GM20000 (cell line): ENCODE data around the gene SEZ6.

ENCODE experiments used
- DNase-seq: peaks from one replicate; pipeline ENCODE4 v3.0.0; 2012; ENCODE audit warnings: low spot score
- TF ChIP-seq, protein P1 (sequence below): IDR thresholded peaks from 2 replicates; pipeline ENCODE4 v1.5.1; 2012; ENCODE audit warnings: mild to moderate bottlenecking, control low read depth; ENCODE audit errors: extremely low read depth, missing control alignments

The SEZ6 gene

DNA sequence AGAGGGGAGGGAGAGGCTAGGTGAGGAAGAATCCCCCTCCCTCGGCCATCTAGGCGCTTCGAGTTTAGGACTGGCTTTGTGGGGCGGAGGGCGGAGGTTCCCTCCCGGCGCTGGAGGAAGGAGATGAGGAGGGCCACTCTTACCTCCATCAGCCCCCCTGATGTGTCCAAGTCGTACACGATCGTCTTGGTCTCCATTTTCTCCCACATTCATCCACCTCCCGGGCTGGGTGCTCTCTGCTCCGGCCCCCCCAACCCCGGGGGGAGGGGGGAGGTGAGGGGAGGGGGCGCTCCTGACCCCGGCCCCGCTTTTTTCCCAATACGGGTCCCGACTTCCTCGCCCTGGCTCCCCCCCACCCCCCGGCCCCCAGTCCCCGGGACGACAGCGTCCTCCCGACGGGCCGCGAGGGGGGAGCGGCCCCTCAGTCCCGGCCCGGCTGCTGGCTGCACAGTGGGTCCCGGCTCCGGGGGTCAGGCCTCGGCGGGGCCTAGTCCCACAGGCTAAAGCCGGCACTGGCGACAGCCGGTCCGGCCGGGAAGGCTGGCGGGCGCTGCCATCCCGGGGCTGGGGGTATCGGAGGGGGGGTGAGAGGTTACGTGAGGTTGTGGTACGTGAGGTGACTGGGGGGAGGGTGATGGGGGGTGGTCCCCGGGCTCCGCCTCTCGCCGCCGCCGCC is 54.9 kb downstream of the SEZ6 start:
- no peak for DNase-seq
- TF ChIP-seq, protein P1, sequence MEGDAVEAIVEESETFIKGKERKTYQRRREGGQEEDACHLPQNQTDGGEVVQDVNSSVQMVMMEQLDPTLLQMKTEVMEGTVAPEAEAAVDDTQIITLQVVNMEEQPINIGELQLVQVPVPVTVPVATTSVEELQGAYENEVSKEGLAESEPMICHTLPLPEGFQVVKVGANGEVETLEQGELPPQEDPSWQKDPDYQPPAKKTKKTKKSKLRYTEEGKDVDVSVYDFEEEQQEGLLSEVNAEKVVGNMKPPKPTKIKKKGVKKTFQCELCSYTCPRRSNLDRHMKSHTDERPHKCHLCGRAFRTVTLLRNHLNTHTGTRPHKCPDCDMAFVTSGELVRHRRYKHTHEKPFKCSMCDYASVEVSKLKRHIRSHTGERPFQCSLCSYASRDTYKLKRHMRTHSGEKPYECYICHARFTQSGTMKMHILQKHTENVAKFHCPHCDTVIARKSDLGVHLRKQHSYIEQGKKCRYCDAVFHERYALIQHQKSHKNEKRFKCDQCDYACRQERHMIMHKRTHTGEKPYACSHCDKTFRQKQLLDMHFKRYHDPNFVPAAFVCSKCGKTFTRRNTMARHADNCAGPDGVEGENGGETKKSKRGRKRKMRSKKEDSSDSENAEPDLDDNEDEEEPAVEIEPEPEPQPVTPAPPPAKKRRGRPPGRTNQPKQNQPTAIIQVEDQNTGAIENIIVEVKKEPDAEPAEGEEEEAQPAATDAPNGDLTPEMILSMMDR = no peak

DNA sequence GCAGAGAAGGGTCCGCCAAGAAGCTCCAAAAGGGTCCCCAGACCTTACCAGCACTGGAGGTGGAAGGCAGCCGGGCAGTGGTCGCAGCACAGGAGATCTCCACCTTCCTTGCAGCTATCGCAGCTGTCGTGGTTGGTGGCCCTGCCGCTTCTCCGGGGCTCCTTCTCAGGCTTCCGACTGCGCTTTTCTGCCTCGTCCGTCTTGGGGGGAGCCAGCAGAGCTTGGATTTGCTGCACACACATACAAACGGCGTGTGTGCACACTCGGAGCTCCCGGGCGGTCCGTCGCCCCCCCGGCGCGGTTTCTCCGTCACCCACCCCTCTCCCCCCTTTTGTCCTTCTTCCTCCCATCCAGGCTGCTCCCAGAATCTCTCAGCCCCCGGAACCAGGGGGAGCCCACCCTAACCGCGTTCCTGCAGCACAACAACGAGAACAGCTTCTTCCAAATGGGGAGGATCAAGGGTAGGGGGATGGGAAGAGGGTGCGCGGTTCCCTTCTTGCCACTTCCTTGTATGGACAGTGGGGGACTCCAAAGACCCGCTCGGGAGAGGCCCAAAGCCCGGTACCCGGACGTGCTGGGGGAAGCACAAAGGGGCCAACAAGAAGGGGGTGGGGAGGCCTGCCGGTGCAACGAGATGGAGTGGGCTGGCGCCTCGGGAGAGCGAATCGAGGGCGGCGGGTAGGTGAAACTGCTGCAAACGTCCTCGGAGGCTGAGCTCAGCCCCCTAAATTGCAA is 55.6 kb downstream of the SEZ6 start:
- TF ChIP-seq, protein P1 = no peak
- peak; percentile 49 for DNase-seq

DNA sequence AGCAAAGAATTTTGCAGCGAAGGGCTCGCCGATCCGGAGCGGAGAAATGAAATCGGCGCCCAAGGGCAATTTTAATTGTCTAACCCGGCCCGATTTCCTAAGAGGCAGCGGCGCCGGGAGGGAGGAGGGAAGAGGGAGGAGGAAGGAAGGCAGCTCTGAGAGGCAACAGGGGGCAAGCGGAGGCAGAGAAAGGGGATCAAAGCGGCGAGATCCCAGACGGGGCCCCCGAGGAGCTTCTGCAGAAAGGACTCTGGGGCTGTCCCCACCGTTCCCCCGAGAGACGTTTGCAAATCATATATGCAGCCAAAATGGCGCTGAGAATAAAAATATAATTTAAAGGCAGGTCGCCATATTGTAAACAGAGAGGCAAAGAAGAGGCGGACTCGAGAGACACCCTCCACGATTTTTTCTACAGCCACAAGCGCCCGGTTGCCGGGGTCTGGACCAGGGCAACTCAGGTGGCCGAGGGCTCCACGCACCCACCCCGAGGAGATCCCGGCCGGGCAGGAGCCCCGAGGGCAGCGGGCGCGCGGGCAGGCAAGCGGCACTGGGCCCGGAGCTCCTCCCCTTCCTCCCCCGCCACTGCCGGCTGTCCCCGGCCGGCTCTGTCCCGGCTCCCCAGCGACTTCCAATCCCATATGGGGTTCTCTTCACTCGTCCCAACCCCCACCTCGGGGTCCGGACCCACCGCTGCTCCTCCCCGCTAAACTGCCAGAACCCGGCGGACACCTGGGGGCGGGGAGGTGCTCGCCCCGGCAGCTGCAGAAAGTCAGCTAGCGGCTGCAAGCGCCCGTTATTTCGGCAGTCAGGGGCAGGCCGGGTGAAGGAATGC is 56.4 kb downstream of the SEZ6 start:
- TF ChIP-seq, protein P1 = no peak
- DNase-seq = peak; percentile 53

DNA sequence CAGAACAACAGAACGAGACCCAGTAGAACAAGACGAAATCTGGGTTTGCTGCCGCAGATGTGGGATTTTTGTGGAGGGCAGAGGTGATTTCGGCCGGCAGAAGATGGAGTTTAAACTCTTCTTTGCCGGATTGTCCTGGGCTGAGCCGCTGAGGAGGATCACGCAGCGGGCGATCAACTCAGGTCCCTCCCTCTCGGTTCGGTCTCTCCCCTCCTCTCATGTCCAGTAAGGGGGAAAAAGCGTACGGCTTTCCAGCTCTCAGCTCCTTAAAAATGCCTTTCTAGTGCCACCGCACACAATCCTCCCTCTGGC is 57.0 kb downstream of the SEZ6 start:
- TF ChIP-seq, protein P1 = no peak
- DNase-seq = no peak

DNA sequence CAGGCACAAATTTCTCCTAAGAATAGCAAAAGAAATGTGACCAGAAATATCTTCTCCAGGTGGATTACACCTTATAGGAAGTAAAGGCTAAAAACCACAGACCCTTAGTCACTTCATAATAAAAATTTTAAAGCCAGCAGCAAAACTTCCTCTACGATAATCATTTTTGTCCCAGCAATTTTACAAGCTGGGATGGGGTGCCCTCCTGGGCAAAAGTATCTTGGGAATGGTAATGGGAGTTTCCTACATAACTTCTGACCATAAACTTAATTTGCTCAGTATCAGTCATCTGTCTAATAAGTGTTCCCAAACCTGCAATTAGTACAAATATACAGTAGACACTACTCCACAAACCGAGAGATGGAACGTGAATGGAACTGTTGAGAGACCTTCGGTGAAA is 57.5 kb downstream of the SEZ6 start:
- TF ChIP-seq, protein P1 = no peak
- DNase-seq = no peak

DNA sequence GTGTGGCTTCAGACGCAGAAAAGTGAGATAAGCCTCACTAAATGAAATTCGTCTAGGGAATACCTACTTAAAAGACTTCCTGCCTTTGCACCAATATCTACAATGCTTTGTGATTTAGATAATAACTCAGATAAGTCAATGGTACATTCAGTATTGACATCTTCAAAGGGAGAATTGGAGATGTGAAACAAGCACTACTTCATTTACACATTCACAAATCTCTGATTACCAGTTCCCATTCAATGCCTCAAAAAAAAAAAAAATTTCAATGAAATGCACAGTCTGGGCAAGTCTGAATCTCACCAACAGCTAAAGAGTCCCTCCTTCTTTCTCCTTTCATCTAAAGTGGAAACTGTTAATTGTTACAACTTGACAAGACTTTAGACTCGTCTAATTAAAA is 58.2 kb downstream of the SEZ6 start:
- no peak for DNase-seq
- TF ChIP-seq, protein P1 = no peak

DNA sequence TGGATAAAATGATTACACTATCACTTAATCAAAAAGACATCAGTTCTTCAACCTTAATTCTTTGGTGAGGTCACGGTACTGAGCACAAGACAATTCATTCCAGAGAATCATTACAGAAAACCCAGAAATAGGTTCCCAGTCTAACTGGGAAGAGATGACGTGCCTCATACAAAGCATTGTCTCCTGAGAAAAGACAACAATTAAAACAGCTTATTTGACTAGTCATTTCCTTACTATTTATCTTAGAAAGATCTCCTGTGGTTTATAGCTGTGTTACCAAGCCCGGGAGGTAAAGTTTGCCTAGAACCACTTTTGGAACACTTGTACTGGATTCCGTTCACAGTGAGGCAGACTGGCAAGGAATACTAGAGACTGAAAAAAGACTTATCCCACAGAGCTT is 59.6 kb downstream of the SEZ6 start:
- TF ChIP-seq, protein P1 = no peak
- DNase-seq = no peak
